ENCODE results near the gene RRP15. TPM values are rescaled to one million over a fixed set of nuclear protein-coding genes. Genes with fewer than 3 reads are reported as not detected.

The RRP15 gene
- total RNA-seq, 1 experiment from 2014 or later, result 32.1 TPM

DNA sequence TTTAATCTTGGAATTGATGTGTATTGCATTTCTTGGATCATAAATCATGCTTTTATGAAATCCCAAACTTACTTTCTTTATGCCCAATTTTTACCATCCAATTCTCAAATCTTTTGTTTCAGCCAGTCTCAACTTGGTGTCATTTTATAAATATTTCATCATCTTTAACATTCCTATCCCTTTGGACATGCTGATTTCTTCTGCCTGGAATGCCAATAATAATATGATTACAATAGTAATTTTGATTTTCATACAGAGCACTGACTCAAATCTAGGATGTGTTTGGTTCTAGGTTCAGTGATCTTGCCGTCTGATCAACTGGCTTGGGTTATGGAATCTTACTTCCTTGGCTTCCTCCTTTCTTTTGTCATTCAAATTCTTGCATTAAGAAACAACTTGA lies 12.8 kb downstream of the RRP15 start:
- Histone ChIP-seq H3K9me3 (ENCODE audit: control insufficient read depth, insufficient read depth, low read depth, low read length) (no peaks in the 10 kb centered on the region), H3K27me3 (ENCODE audit: control insufficient read depth, insufficient read depth, low read length) (no peaks in the 10 kb centered on the region), H3K4me3 (ENCODE audit: low read depth in 2 of 2, low read length in 2 of 2) (no peak overlapping the region), H3K4me1 (ENCODE audit: control insufficient read depth, insufficient read depth, low read length) (no peaks in the 10 kb centered on the region), H3K36me3 (ENCODE audit: control insufficient read depth, insufficient read depth, low read length) (no peaks in the 10 kb centered on the region; the same call in 1 of the 2 replicates), H3K27ac (ENCODE audit: low read length) (no peak overlapping the region)
- no peak for ATAC-seq
- intact Hi-C loops (cut with micrococcal nuclease; ENCODE audit: unreplicated experiment) (no loop called here), in situ Hi-C loops (cut with HindIII; ENCODE audit: low pct_unique_long_range_greater_than_20kb, low sequenced_read_pairs) (no loop called here)
- POLR2A ChIA-PET, result no interaction called here
- no peak for TF ChIP-seq TCF7L2 (IDR thresholded peaks at IDR 0.05; ENCODE audit: low read depth, low read length)
- TF ChIP-seq SIN3A (IDR thresholded peaks at IDR 0.05; ENCODE audit: borderline replicate concordance, insufficient read depth, low read depth, low read length), result no peak
- TF ChIP-seq, protein P1, sequence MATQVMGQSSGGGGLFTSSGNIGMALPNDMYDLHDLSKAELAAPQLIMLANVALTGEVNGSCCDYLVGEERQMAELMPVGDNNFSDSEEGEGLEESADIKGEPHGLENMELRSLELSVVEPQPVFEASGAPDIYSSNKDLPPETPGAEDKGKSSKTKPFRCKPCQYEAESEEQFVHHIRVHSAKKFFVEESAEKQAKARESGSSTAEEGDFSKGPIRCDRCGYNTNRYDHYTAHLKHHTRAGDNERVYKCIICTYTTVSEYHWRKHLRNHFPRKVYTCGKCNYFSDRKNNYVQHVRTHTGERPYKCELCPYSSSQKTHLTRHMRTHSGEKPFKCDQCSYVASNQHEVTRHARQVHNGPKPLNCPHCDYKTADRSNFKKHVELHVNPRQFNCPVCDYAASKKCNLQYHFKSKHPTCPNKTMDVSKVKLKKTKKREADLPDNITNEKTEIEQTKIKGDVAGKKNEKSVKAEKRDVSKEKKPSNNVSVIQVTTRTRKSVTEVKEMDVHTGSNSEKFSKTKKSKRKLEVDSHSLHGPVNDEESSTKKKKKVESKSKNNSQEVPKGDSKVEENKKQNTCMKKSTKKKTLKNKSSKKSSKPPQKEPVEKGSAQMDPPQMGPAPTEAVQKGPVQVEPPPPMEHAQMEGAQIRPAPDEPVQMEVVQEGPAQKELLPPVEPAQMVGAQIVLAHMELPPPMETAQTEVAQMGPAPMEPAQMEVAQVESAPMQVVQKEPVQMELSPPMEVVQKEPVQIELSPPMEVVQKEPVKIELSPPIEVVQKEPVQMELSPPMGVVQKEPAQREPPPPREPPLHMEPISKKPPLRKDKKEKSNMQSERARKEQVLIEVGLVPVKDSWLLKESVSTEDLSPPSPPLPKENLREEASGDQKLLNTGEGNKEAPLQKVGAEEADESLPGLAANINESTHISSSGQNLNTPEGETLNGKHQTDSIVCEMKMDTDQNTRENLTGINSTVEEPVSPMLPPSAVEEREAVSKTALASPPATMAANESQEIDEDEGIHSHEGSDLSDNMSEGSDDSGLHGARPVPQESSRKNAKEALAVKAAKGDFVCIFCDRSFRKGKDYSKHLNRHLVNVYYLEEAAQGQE (IDR thresholded peaks at IDR 0.05; ENCODE audit: insufficient read depth in 1 of 2, low read depth in 2 of 2, low read length in 1 of 2), result no peak
- TF ChIP-seq, protein P2, sequence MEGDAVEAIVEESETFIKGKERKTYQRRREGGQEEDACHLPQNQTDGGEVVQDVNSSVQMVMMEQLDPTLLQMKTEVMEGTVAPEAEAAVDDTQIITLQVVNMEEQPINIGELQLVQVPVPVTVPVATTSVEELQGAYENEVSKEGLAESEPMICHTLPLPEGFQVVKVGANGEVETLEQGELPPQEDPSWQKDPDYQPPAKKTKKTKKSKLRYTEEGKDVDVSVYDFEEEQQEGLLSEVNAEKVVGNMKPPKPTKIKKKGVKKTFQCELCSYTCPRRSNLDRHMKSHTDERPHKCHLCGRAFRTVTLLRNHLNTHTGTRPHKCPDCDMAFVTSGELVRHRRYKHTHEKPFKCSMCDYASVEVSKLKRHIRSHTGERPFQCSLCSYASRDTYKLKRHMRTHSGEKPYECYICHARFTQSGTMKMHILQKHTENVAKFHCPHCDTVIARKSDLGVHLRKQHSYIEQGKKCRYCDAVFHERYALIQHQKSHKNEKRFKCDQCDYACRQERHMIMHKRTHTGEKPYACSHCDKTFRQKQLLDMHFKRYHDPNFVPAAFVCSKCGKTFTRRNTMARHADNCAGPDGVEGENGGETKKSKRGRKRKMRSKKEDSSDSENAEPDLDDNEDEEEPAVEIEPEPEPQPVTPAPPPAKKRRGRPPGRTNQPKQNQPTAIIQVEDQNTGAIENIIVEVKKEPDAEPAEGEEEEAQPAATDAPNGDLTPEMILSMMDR (IDR thresholded peaks at IDR 0.05), result no peak
- TF ChIP-seq POLR2AphosphoS5 (IDR thresholded peaks at IDR 0.05; ENCODE audit: low read depth, low read length), result no peak
- CTCF ChIA-PET, result no interaction called here
- no TSS peak for BruUV-seq (replicated peaks)
- no peak for DNase-seq (ENCODE audit: low read depth, low spot score)

DNA sequence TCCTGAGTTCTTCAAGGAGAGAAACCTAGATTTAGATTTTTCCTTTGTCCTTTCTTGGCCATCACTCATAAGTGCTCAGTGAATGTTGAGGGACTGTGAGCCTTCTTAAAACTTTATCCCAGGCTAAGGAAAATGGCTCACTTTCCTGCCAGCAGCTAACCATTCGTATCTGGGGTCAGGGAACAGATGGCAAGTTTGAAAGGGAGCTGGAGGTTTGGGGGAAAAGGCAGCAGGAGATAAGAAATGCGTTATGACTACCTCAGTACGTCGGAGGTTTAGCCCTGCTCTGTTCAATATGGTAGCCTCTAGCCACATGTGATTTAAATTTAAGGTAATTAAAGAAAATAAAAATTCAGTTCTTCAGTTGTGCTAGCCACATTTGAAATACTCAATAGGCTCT lies 13.3 kb downstream of the RRP15 start:
- intact Hi-C loops (cut with micrococcal nuclease; ENCODE audit: unreplicated experiment), result no loop called here
- POLR2A ChIA-PET, result no interaction called here
- no peak for ATAC-seq

More for the DNA sequence above, 13.3 kb downstream of the RRP15 start:
- Histone ChIP-seq H3K9me3 (ENCODE audit: control insufficient read depth, insufficient read depth, low read depth, low read length) (no peaks in the 10 kb centered on the region), H3K4me1 (ENCODE audit: control insufficient read depth, insufficient read depth, low read length) (no peaks in the 10 kb centered on the region), H3K36me3 (ENCODE audit: control insufficient read depth, insufficient read depth, low read length) (peaks cover 2% of the 10 kb centered on the region; the same call in 1 of the 2 replicates), H3K27me3 (ENCODE audit: control insufficient read depth, insufficient read depth, low read length) (no peaks in the 10 kb centered on the region), H3K27ac (ENCODE audit: low read length) (no peak overlapping the region), H3K4me3 (ENCODE audit: low read depth in 2 of 2, low read length in 2 of 2) (no peak overlapping the region)
- CTCF ChIA-PET, result no interaction called here
- DNase-seq (ENCODE audit: low read depth, low spot score), result no peak
- in situ Hi-C loops (cut with HindIII; ENCODE audit: low pct_unique_long_range_greater_than_20kb, low sequenced_read_pairs), result no loop called here
- no TSS peak for BruUV-seq (replicated peaks)
- no peak for TF ChIP-seq TCF7L2 (IDR thresholded peaks at IDR 0.05; ENCODE audit: low read depth, low read length)
- TF ChIP-seq, protein P1 (IDR thresholded peaks at IDR 0.05; ENCODE audit: insufficient read depth in 1 of 2, low read depth in 2 of 2, low read length in 1 of 2), result no peak
- TF ChIP-seq, protein P2 (IDR thresholded peaks at IDR 0.05), result no peak
- TF ChIP-seq POLR2AphosphoS5 (IDR thresholded peaks at IDR 0.05; ENCODE audit: low read depth, low read length), result no peak
- no peak for TF ChIP-seq SIN3A (IDR thresholded peaks at IDR 0.05; ENCODE audit: borderline replicate concordance, insufficient read depth, low read depth, low read length)

Measured in Panc1 (cell line).